HG03060 (cell line): ENCODE measurements around the gene CYTH1.

ENCODE experiments used
- ATAC-seq: cut with Tn5 transposase; IDR thresholded peaks from one replicate; pipeline ENCODE4 v1.9.1; 2021; ENCODE audit warnings: low read depth, moderate number of reproducible peaks; ENCODE audit not compliant: unreplicated experiment

The CYTH1 gene

GRCh38 chr17:78738278-78738677, 43.8 kb downstream of the CYTH1 start:
- no peak for ATAC-seq

GRCh38 chr17:78737332-78737731, 44.7 kb downstream of the CYTH1 start:
- ATAC-seq = no peak

- no peak for ATAC-seq
Observed at GRCh38 chr17:78736526-78737079, 45.5 kb downstream of the CYTH1 start.

- ATAC-seq = no peak
Observed at GRCh38 chr17:78735832-78736525, 46.1 kb downstream of the CYTH1 start.

GRCh38 chr17:78734793-78735641, 47.1 kb downstream of the CYTH1 start:
- ATAC-seq = no peak

GRCh38 chr17:78732354-78732753, 49.7 kb downstream of the CYTH1 start:
- no peak for ATAC-seq

- ATAC-seq = no peak
Observed at GRCh38 chr17:78731904-78732303, 50.2 kb downstream of the CYTH1 start.

- no peak for ATAC-seq
Observed at GRCh38 chr17:78729641-78730040, 52.4 kb downstream of the CYTH1 start.

GRCh38 chr17:78728495-78728894, 53.6 kb downstream of the CYTH1 start:
- no peak for ATAC-seq

- no peak for ATAC-seq
Observed at GRCh38 chr17:78727476-78728229, 54.4 kb downstream of the CYTH1 start.

- no peak for ATAC-seq
Observed at GRCh38 chr17:78727057-78727456, 55.0 kb downstream of the CYTH1 start.

GRCh38 chr17:78726513-78726912, 55.6 kb downstream of the CYTH1 start:
- ATAC-seq = no peak

- no peak for ATAC-seq
Observed at GRCh38 chr17:78725448-78726021, 56.5 kb downstream of the CYTH1 start.

- no peak for ATAC-seq
Observed at GRCh38 chr17:78724999-78725398, 57.1 kb downstream of the CYTH1 start.

- ATAC-seq = no peak
Observed at GRCh38 chr17:78724544-78724943, 57.5 kb downstream of the CYTH1 start.

- no peak for ATAC-seq
Observed at GRCh38 chr17:78723957-78724356, 58.1 kb downstream of the CYTH1 start.

GRCh38 chr17:78723001-78723796, 58.9 kb downstream of the CYTH1 start:
- ATAC-seq = no peak

- no peak for ATAC-seq
Observed at GRCh38 chr17:78722246-78722761, 59.8 kb downstream of the CYTH1 start.

GRCh38 chr17:78719630-78720298, 62.3 kb downstream of the CYTH1 start:
- ATAC-seq = no peak
